ENCODE measurements around the gene BICDL2.
A peak's percentile ranks its signal among the peaks of the same experiment; 100 is the strongest.

Gene BICDL2

GRCh38 chr16:2980227-2981176, 56.2 kb downstream of the BICDL2 start, which contains the start of gene PKMYT1 (continued):
- TF ChIP-seq ZBTB8A (tag by site-specific recombination; IDR thresholded peaks at IDR 0.05) (peak; percentile 93), ZNF48 (tag by site-specific recombination; IDR thresholded peaks at IDR 0.05) (no peak), ZNF335 (tag by site-specific recombination; conservative IDR thresholded peaks at IDR 0.05) (peak; percentile 94), ZIC2 (tag by site-specific recombination; IDR thresholded peaks at IDR 0.05) (peak; percentile 27; the same call in 1 of the 2 replicates)

- Histone ChIP-seq H3K4me3 (ENCODE audit: low read depth, low read length) (peak overlapping the region; percentile 84), H3K36me3 (ENCODE audit: control insufficient read depth in 2 of 2, insufficient read depth in 1 of 2, low read length in 2 of 2) (peaks cover 3 to 37% of the 10 kb centered on the region in 2 experiments; a peak in 2 of 3 replicates), H3K9me3 (ENCODE audit: control insufficient read depth, insufficient read depth, low read depth, low read length) (no peaks in the 10 kb centered on the region), H3K4me1 (ENCODE audit: control insufficient read depth, insufficient read depth, low read length) (no peaks in the 10 kb centered on the region), H3K27ac (ENCODE audit: extremely low read depth, low read depth, low read length) (peak overlapping the region; percentile 86)
- ChIA-PET POLR2A (interaction anchor here (0.8 to 2.4 kb wide), 9 partner anchors 8 to 155 kb away, joined by 3 to 25 read pairs (median 5); partner anchors contain the start of genes KREMEN2, PAQR4, TNFRSF12A and ZNF213), CTCF (interaction anchor here (1.5 to 2.8 kb wide), 2 partner anchors 10 to 17 kb away, joined by 5 to 12 read pairs; partner anchors contain the start of gene PAQR4)
- TF ChIP-seq SP3 (tag by site-specific recombination; IDR thresholded peaks at IDR 0.05): peak; percentile 76
- no peak for TF ChIP-seq ZSCAN5A (tag by site-specific recombination; IDR thresholded peaks at IDR 0.05)
- TF ChIP-seq ZNF2 (tag by site-specific recombination; IDR thresholded peaks at IDR 0.05): 0 out of 2 replicates have a peak, but pooled peaks have one; percentile 18
- no peak for TF ChIP-seq PRDM1 (tag by site-specific recombination; IDR thresholded peaks at IDR 0.05)
- TF ChIP-seq ZIC2 (tag by site-specific recombination; IDR thresholded peaks at IDR 0.05): 0 out of 2 replicates have a peak, but pooled peaks have one; percentile 4
- TF ChIP-seq ZNF623 (tag by site-specific recombination; IDR thresholded peaks at IDR 0.05): no peak
- TF ChIP-seq PATZ1 (tag by site-specific recombination; IDR thresholded peaks at IDR 0.05): peak; percentile 81; the same call in 1 of the 2 replicates
- TF ChIP-seq GLI2 (tag by site-specific recombination; IDR thresholded peaks at IDR 0.05; ENCODE audit: borderline replicate concordance, low read depth): no peak
- TF ChIP-seq ZNF148 (tag by site-specific recombination; IDR thresholded peaks at IDR 0.05; ENCODE audit: borderline replicate concordance): no peak
- TF ChIP-seq BCL11B (tag by site-specific recombination; IDR thresholded peaks at IDR 0.05; ENCODE audit: low read depth): peak; percentile 17; the same call in 1 of the 2 replicates
- TF ChIP-seq ZNF488 (tag by site-specific recombination; IDR thresholded peaks at IDR 0.05): no peak
- no peak for TF ChIP-seq ZNF416 (tag by site-specific recombination; IDR thresholded peaks at IDR 0.05)
- TF ChIP-seq ZNF561 (tag by site-specific recombination; IDR thresholded peaks at IDR 0.05; ENCODE audit: borderline replicate concordance): no peak
- no peak for TF ChIP-seq ZNF354C (tag by site-specific recombination; IDR thresholded peaks at IDR 0.05; ENCODE audit: borderline replicate concordance, low read depth)
- TF ChIP-seq SP2 (tag by site-specific recombination; IDR thresholded peaks at IDR 0.05): peak; percentile 76
- TF ChIP-seq ZNF548 (tag by site-specific recombination; IDR thresholded peaks at IDR 0.05): no peak
- no peak for TF ChIP-seq ZNF785 (tag by site-specific recombination; IDR thresholded peaks at IDR 0.05)
- no peak for TF ChIP-seq ZNF629 (tag by site-specific recombination; IDR thresholded peaks at IDR 0.05)
- no peak for TF ChIP-seq ZNF146 (tag by site-specific recombination; IDR thresholded peaks at IDR 0.05)
- TF ChIP-seq KLF9 (tag by site-specific recombination; IDR thresholded peaks at IDR 0.05; ENCODE audit: low read depth): peak; percentile 54
- no peak for TF ChIP-seq ELK4 (IDR thresholded peaks at IDR 0.05; ENCODE audit: borderline replicate concordance, low read depth, low read length)
- no peak for TF ChIP-seq ZNF138 (tag by site-specific recombination; IDR thresholded peaks at IDR 0.05; ENCODE audit: borderline replicate concordance)
- TF ChIP-seq GLI4 (tag by site-specific recombination; IDR thresholded peaks at IDR 0.05): no peak
- peak; percentile 68; the same call in 1 of the 2 replicates for TF ChIP-seq ZBTB7A (tag by site-specific recombination; IDR thresholded peaks at IDR 0.05; ENCODE audit: low read depth)
Measured at GRCh38 chr16:2979669-2980226, 57.0 kb downstream of the BICDL2 start.

Measured in HEK293 (cell line).